Stomach (tissue), 9 donors: ENCODE results near the gene SULF2. TPM values are rescaled to one million over a fixed set of nuclear protein-coding genes. Genes with fewer than 3 reads are reported as not detected.

ENCODE experiments used
- DNase-seq, 2 donors: peaks; one replicate each; pipeline versions ENCODE4 v3.0.0 to v3.0.0-alpha.2; 2013 to 2019
- H3K27ac ChIP-seq, 5 donors: fragments of 200-600 bp in 4 of 5; sonication (generic) in 4 of 5; one replicate each; pipeline ENCODE4 v1.5.1; 2013 to 2019; ENCODE audit warnings: mild to moderate bottlenecking in 1 of 5, moderate library complexity in 1 of 5
- H3K27me3 ChIP-seq, 3 donors: fragments of 200-600 bp; sonication (generic); one replicate each; pipeline ENCODE4 v1.5.1; 2017 to 2019; ENCODE audit warnings: mixed run types in 1 of 3
- H3K36me3 ChIP-seq, 4 donors: fragments of 200-600 bp; sonication (generic); 1 replicate in 3 of 4; 2 replicates in 1 of 4; pipeline ENCODE4 v1.5.1; 2016 to 2019
- H3K4me1 ChIP-seq, 4 donors: fragments of 200-600 bp; sonication (generic); one replicate each; pipeline ENCODE4 v1.5.1; 2016 to 2019
- H3K4me3 ChIP-seq, 4 donors: fragments of 200-600 bp; sonication (generic) in 3 of 4; one replicate each; pipeline ENCODE4 v1.5.1; 2016 to 2019; ENCODE audit warnings: mild to moderate bottlenecking in 1 of 4
- H3K9me3 ChIP-seq, 4 donors: fragments of 200-600 bp; sonication (generic); one replicate each; pipeline ENCODE4 v1.5.1; 2016 to 2019
- EP300 ChIP-seq: sonication (generic); formaldehyde crosslinking; IDR thresholded peaks from one replicate; pipeline ENCODE4 v1.6.1; 2017; ENCODE audit warnings: antibody characterized with exemption
- POLR2A ChIP-seq, 4 donors: fragments of 450-650 bp; IDR thresholded peaks; one replicate each; pipeline ENCODE4 v1.6.1; 2016; ENCODE audit warnings: antibody characterized with exemption in 4 of 4, control low read depth in 2 of 4, mild to moderate bottlenecking in 1 of 4, moderate library complexity in 1 of 4
- POLR2AphosphoS5 ChIP-seq, 3 donors: sonication (generic); formaldehyde crosslinking; IDR thresholded peaks; one replicate each; pipeline ENCODE4 v1.6.1; 2016; ENCODE audit warnings: antibody characterized with exemption in 3 of 3
- WGBS, 5 donors: extraction: QIAGEN DNeasy Blood & Tissue Kit in 3 of 5; methylation state at CpG; one replicate each; pipeline versions ENCODE4 v1.1.5 to v1.1.7; 2013 to 2018; 5-methylcytosine and 5-hydroxymethylcytosine counted together
- intact Hi-C: fragments of 100-400 bp; cut with DNase I; formaldehyde crosslinking; loops from one replicate; pipeline ENCODE4 v1.15.1; 2023; ENCODE audit warnings: low total_unique reads
- polyA plus RNA-seq, 3 donors: library from polyadenylated mRNA; stranded (reverse); fragments of 200-250 nt; gene quantifications; one replicate each; pipeline ENCODE4 v1.2.3, GENCODE V29; 2013
- total RNA-seq, 5 donors: library from RNA; depleted of rRNA; stranded (reverse); fragments of >200 nt; gene quantifications; one replicate each; pipeline versions ENCODE4 v1.1.0 to v1.2.3, GENCODE V29; 2014 to 2016
- TF ChIP-seq, protein P1 (sequence below), 7 experiments: fragments of 450-650 bp in 4 of 7; fragments of 200-600 bp in 3 of 7; sonication (generic) in 3 of 7; IDR thresholded peaks; one replicate each; pipeline ENCODE4 v1.5.1; 2016 to 2019; ENCODE audit warnings: antibody characterized with exemption in 7 of 7, control low read depth in 2 of 7, mild to moderate bottlenecking in 1 of 7
- donor health status: healthy with polysubstance abuse.
- donor health status: Bipolar disorder and iron deficiency.
- donor health status: healthy.

SULF2 gene
- total and polyA plus RNA-seq, 8 donors = 9.0 to 226 (median 27.3) TPM

DNA sequence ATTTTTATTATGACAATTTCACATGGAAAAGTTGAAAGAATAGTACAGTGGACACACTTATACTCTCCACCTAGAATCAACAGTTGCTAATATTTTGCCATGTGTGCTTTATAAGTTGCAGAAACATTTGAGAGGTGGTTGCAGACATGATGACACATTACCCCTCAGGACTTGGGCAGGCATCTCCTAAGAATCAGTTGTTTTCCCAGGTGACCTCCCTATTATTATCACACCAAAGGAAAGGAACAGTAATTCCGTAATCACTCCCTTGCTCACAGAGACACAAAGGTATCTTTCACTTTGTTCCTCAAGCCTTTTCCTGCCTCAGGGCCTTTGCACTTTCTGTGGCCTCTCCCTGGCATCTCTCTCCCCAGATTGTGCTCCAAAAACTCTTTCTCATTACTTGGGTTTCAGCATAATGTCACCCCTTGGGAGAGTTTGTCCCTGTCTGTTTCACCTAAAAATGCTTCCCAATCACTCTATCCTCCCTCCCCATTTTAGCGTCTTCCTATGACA is 5.9 kb upstream of the SULF2 start:
- H3K27me3 ChIP-seq = peaks cover 0 to 21% (median 0%) of the 10 kb centered on the region in 3 donors
- peak overlapping the region in 2 of 5 donors; percentile 64 to 75 for H3K27ac ChIP-seq
- TF ChIP-seq EP300 (no peak), POLR2A (IDR thresholded peaks at IDR 0.05) (no peak), POLR2AphosphoS5 (IDR thresholded peaks at IDR 0.05) (no peak)
- TF ChIP-seq, protein P1, sequence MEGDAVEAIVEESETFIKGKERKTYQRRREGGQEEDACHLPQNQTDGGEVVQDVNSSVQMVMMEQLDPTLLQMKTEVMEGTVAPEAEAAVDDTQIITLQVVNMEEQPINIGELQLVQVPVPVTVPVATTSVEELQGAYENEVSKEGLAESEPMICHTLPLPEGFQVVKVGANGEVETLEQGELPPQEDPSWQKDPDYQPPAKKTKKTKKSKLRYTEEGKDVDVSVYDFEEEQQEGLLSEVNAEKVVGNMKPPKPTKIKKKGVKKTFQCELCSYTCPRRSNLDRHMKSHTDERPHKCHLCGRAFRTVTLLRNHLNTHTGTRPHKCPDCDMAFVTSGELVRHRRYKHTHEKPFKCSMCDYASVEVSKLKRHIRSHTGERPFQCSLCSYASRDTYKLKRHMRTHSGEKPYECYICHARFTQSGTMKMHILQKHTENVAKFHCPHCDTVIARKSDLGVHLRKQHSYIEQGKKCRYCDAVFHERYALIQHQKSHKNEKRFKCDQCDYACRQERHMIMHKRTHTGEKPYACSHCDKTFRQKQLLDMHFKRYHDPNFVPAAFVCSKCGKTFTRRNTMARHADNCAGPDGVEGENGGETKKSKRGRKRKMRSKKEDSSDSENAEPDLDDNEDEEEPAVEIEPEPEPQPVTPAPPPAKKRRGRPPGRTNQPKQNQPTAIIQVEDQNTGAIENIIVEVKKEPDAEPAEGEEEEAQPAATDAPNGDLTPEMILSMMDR (IDR thresholded peaks at IDR 0.05) = no peak
- no peak for DNase-seq
- peaks cover 7 to 53% (median 22%) of the 10 kb centered on the region in 4 donors for H3K4me1 ChIP-seq
- H3K36me3 ChIP-seq = no peaks in the 10 kb centered on the region
- intact Hi-C loops = no loop called here
- H3K4me3 ChIP-seq = no peak overlapping the region
- 88 to 99% (median 96%) methylated on average over 2 of the region's 2 CpGs for WGBS, 5 donors
- no peaks in the 10 kb centered on the region for H3K9me3 ChIP-seq

DNA sequence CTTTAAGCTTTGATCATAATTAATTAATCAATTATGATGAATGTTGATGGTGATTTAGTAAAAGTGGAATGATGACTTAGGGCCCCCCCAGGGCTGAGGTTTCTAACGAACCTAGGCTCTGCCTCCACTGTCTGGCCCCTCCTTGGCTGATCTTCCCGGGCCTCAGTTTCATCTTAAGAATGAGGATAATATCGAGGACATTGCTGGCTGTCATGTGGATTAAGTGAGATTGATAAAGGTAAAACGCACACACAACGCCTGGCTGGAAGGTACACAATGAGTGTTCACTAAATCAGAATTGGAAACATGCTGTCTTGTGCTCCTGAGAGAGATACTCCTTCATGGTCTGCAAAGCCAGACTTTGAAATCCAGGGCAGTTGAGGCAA is 5.3 kb upstream of the SULF2 start:
- no peak overlapping the region for H3K4me3 ChIP-seq
- H3K4me1 ChIP-seq = peaks cover 9 to 56% (median 26%) of the 10 kb centered on the region in 4 donors
- H3K36me3 ChIP-seq = no peaks in the 10 kb centered on the region
- 52 to 68% (median 56%) methylated on average over 5 of the region's 5 CpGs for WGBS, 5 donors
- TF ChIP-seq POLR2A (IDR thresholded peaks at IDR 0.05) (no peak), POLR2AphosphoS5 (IDR thresholded peaks at IDR 0.05) (no peak), EP300 (no peak)
- TF ChIP-seq, protein P1 (IDR thresholded peaks at IDR 0.05) = no peak
- H3K27ac ChIP-seq = peak overlapping the region in 2 of 5 donors; percentile 25 to 75
- no peaks in the 10 kb centered on the region for H3K9me3 ChIP-seq
- DNase-seq = no peak
- intact Hi-C loops = no loop called here
- H3K27me3 ChIP-seq = peaks cover 0 to 27% (median 0%) of the 10 kb centered on the region in 3 donors

DNA sequence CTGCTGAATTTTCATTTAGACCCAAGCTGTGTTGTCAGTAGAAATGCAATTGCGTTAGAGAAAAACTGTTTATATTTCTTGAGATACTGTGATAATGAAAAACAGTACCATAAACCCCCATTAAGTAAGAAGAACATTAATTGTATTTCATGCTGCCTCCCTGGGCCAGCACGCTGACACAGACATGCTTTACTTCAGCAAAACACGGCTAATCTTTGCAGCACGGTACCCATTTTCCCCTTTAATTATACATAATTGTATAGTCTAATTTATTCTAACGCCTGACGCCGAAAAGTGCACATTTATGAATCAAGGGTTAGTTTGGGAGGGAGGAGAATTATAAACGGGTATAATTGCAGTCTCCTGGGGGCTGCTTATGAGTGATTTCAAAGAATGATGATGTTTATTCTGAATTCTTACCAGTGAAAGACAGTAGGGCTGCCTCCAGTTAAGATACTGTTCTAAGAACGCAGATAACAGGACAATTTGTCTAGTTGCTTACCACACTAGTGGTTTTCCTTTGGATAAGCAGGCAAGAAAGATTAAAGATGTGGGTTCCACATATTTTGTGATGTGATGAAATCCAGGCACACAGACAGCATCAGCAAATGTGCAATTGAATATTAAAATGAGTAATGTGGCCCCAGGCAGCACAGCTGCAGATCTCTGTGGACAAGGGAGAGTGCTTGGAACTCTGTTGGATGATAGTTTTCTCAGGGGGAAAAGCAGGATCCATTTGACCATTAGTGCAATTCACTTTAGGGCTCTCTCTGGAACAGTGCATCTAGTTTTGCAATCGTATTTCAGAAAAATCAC is 4.7 kb upstream of the SULF2 start:
- WGBS, 5 donors = 72 to 80% (median 77%) methylated on average over 10 of the region's 10 CpGs
- Histone ChIP-seq H3K9me3 (no peaks in the 10 kb centered on the region), H3K27ac (peak overlapping the region in 2 of 5 donors; percentile 25 to 75), H3K4me3 (no peak overlapping the region), H3K36me3 (no peaks in the 10 kb centered on the region), H3K27me3 (peaks cover 0 to 30% (median 0%) of the 10 kb centered on the region in 3 donors), H3K4me1 (peaks cover 9 to 52% (median 26%) of the 10 kb centered on the region in 4 donors)
- peak in 2 of 3 donors; percentile 39 to 46 for TF ChIP-seq POLR2AphosphoS5 (IDR thresholded peaks at IDR 0.05)
- no peak for TF ChIP-seq POLR2A (IDR thresholded peaks at IDR 0.05)
- intact Hi-C loops = loop anchor here (10.0 kb wide), 1 partner anchor 125 kb away; no protein-coding TSS in a partner anchor
- peak in 1 of 2 donors; percentile 50 for DNase-seq

DNA sequence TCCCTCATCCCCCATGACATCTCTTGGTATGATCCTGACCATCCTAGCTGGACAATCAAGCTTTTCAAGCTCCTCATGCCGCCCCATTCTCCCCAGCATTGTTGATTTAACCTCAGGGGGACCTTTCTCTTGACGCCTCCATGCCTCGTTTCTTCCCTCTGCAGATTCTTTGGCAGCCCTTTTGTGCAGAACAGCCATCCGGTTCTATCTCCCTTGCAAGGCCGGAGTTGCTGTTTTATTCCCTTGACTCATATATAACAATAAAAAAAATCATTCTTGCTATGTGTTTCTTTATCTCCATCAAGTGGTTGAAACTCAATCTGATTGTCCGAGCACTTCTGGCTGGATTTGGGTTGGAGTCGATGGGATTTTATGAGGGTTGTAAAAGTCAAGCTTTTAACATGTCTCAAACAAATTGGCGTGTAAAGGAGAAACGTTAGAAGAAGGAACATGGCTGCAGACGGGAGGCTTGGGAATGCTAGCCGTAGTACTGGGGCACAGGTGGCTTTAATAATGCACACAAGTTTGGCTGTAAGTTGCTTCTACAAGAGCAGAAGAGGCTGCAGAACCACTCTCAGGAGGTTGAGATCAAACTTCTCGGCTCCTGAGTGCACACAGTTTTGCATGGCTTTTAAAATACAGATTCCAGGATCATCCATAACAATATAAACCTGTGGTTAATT is 3.9 kb upstream of the SULF2 start:
- intact Hi-C loops = loop anchor here (10.0 kb wide), 1 partner anchor 124 kb away; no protein-coding TSS in a partner anchor
- 78 to 87% (median 83%) methylated on average over 12 of the region's 12 CpGs for WGBS, 5 donors
- TF ChIP-seq, protein P1 (IDR thresholded peaks at IDR 0.05) = no peak
- TF ChIP-seq POLR2AphosphoS5 (IDR thresholded peaks at IDR 0.05) = no peak
- no peak for TF ChIP-seq POLR2A (IDR thresholded peaks at IDR 0.05)
- no peak for TF ChIP-seq EP300
- Histone ChIP-seq H3K36me3 (no peaks in the 10 kb centered on the region), H3K9me3 (no peaks in the 10 kb centered on the region), H3K27ac (no peak overlapping the region), H3K4me3 (no peak overlapping the region), H3K4me1 (peaks cover 17 to 57% (median 34%) of the 10 kb centered on the region in 4 donors), H3K27me3 (peaks cover 0 to 37% (median 0%) of the 10 kb centered on the region in 3 donors)
- DNase-seq = no peak
